A673 (cell line): ENCODE data around the gene PADI1.

Experiments used
- EZH2 ChIP-seq: fragments of 200-600 bp; sonication (generic); IDR thresholded peaks from 2 replicates; pipeline ENCODE4 v1.6.1; 2017; ENCODE audit warnings: borderline replicate concordance, low read depth, mild to moderate bottlenecking, mixed read lengths, antibody characterized with exemption, low read length; ENCODE audit not compliant: poor library complexity, severe bottlenecking
- TF ChIP-seq, protein P1 (sequence below): fragments of 300-800, 200-600 bp; sonication (generic); conservative IDR thresholded peaks from 2 replicates; pipeline ENCODE4 v1.5.1; 2017; ENCODE audit warnings: low read depth, mild to moderate bottlenecking, antibody characterized with exemption, low read length, moderate library complexity, mixed read lengths

DNA sequence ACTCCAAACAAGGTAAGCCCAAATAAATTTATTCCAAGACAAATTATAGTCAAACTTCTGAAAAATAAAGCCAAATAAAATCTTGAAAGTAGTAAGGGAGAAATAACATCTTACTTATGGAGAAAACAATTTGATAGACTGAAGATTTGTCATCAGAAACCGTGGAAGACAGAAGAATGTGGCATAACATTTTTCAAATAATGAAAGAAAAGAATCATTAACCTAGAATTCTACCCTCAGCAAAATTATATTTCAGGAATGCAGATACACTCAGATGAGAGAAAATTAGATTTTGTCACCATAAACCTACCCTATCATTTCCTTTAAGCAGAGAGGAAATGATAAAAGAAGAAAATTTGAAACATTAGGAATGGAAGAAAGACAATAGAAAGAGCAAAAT is 27.3 kb upstream of the PADI1 start:
- TF ChIP-seq, protein P1, sequence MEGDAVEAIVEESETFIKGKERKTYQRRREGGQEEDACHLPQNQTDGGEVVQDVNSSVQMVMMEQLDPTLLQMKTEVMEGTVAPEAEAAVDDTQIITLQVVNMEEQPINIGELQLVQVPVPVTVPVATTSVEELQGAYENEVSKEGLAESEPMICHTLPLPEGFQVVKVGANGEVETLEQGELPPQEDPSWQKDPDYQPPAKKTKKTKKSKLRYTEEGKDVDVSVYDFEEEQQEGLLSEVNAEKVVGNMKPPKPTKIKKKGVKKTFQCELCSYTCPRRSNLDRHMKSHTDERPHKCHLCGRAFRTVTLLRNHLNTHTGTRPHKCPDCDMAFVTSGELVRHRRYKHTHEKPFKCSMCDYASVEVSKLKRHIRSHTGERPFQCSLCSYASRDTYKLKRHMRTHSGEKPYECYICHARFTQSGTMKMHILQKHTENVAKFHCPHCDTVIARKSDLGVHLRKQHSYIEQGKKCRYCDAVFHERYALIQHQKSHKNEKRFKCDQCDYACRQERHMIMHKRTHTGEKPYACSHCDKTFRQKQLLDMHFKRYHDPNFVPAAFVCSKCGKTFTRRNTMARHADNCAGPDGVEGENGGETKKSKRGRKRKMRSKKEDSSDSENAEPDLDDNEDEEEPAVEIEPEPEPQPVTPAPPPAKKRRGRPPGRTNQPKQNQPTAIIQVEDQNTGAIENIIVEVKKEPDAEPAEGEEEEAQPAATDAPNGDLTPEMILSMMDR, result no peak
- no peak for TF ChIP-seq EZH2
